Measurements from ENCODE around the gene ITGA3.

- TF ChIP-seq CTCF (IDR thresholded peaks at IDR 0.05 in 2 of 3, conservative IDR thresholded peaks at IDR 0.05 in 1 of 3; ENCODE audit: borderline replicate concordance in 1 of 3, insufficient read depth in 1 of 3, low read depth in 2 of 3, low read length in 2 of 3) (no peak), EZH2 (IDR thresholded peaks at IDR 0.05) (no peak), POLR2A (IDR thresholded peaks at IDR 0.05; ENCODE audit: borderline replicate concordance, extremely low read depth, insufficient read depth, insufficient read length) (no peak)
Measured at GRCh38 chr17:50087912-50088405, 32.0 kb downstream of the ITGA3 start.
